ENCODE data around the gene PLEKHA7. TPM values are rescaled to one million over a fixed set of nuclear protein-coding genes. Genes with fewer than 3 reads are reported as not detected.

The PLEKHA7 gene
- total RNA-seq, 2 experiments from 2014 or later: 2.3 to 3.4 TPM

DNA sequence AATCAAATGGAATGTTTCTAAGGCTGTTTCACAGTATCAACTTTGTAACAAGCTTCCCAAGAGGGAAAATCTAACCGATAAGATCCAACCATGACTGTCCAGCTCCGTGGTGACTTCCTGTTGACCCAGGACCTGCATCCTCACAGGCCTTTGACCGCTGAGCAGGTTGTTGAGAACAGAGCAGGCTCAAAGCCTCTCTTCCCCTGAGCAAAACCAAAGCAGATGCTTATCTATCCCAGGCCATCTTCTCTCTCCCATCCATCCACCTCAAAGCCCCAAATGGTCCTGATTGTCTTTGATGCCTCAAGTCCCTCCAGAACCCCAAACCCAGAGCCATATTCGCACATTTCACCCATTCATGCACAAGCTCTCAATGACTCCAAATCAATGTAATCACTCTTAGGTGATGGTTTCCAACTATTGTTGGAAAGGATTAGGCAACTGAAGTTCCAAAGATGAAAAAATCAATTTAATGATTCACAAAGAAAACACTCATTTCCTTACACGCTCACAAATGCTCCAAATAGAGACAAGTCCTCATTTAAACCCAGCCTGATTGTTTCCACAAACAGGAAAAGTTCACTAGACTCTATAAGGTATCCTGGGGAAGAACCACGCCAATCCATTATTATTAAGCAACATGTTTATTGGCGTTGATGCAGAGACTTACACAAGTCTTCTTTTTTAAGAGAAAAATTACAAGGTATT is 227.0 kb downstream of the PLEKHA7 start:
- Mint-ChIP-seq H3K27ac (no peak overlapping the region), H3K27me3 (no peaks in the 10 kb centered on the region), H3K36me3 (ENCODE audit: low read depth) (no peaks in the 10 kb centered on the region), H3K4me3 (no peak overlapping the region), H3K4me1 (peaks cover 8% of the 10 kb centered on the region), H3K9me3 (no peaks in the 10 kb centered on the region)
- CTCF ChIA-PET: interaction anchor here (1.0 to 1.9 kb wide), 6 partner anchors 10 to 276 kb away, joined by 3 to 10 read pairs (median 6); no protein-coding TSS in a partner anchor
- DNase-seq: no peak
- POLR2A ChIA-PET: no interaction called here

DNA sequence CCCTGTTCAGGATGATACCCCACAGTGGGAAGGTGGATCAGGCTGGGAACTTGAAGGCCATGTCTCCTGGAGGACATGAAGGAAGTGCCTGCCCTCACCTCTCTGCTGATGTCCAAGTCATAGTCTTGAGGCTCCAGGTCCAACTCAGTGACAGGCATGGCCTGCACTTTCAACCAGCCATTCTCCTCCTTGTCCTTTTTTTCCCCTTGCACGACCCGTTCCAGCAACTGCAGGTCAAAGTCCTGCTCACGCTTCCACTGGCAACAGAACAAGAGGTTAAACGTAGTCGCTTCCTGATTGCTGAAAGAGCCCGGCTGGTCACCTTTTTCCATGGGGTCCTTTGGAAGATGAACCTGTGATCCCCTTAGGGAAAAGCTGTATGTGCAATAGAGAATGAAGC is 228.1 kb downstream of the PLEKHA7 start:
- no peak for DNase-seq

GRCh38 chr11:16785520-16786128 is 228.6 kb downstream of the PLEKHA7 start:
- CTCF ChIA-PET: interaction anchor here (0.7 to 2.0 kb wide), 15 partner anchors 11 to 337 kb away, joined by 3 to 10 read pairs (median 4); no protein-coding TSS in a partner anchor
- no peaks in the 10 kb centered on the region for H3K4me1 Mint-ChIP-seq
- H3K4me3 Mint-ChIP-seq: no peak overlapping the region
- DNase-seq: peak; percentile 64
- H3K9me3 Mint-ChIP-seq: no peaks in the 10 kb centered on the region
- H3K36me3 Mint-ChIP-seq (ENCODE audit: low read depth): no peaks in the 10 kb centered on the region
- no peaks in the 10 kb centered on the region for H3K27me3 Mint-ChIP-seq
- POLR2A ChIA-PET: no interaction called here
- H3K27ac Mint-ChIP-seq: no peak overlapping the region

More for the DNA sequence above, 228.1 kb downstream of the PLEKHA7 start:
- ChIA-PET POLR2A (no interaction called here), CTCF (interaction anchor here (0.7 to 2.0 kb wide), 16 partner anchors 11 to 337 kb away, joined by 3 to 10 read pairs (median 4); no protein-coding TSS in a partner anchor)
- H3K4me1 Mint-ChIP-seq: no peaks in the 10 kb centered on the region
- H3K27ac Mint-ChIP-seq: no peak overlapping the region
- H3K4me3 Mint-ChIP-seq: no peak overlapping the region
- no peaks in the 10 kb centered on the region for H3K9me3 Mint-ChIP-seq
- no peaks in the 10 kb centered on the region for H3K27me3 Mint-ChIP-seq
- H3K36me3 Mint-ChIP-seq (ENCODE audit: low read depth): no peaks in the 10 kb centered on the region

GRCh38 chr11:16784666-16785065 is 229.5 kb downstream of the PLEKHA7 start:
- ChIA-PET POLR2A (no interaction called here), CTCF (interaction anchor here (0.8 to 2.0 kb wide), 10 partner anchors 8 to 283 kb away, joined by 3 to 9 read pairs (median 3); no protein-coding TSS in a partner anchor)
- Mint-ChIP-seq H3K27me3 (no peaks in the 10 kb centered on the region), H3K27ac (no peak overlapping the region), H3K4me1 (peaks cover under 1% of the 10 kb centered on the region), H3K9me3 (no peaks in the 10 kb centered on the region), H3K36me3 (ENCODE audit: low read depth) (no peaks in the 10 kb centered on the region), H3K4me3 (no peak overlapping the region)
- DNase-seq: no peak

DNA sequence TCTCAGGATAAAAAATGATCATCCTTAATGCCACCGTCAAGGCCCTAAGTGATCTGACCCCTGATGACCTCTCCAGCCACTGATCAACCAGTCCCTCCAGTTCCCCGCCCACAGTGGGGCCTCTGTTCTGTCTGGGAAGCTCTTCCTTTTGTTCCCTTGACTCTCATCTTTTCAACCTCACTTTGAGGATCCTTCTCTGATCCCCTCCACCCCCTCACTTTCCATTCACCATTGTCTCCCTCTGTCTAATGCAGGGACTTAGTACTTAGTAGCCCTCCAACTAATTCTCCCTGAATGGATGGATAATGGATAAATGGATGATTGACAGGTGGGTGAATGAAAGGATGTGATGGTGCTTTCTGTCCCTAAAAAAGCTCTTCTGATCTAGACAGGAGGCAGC is 230.1 kb downstream of the PLEKHA7 start:
- Mint-ChIP-seq H3K27me3 (no peaks in the 10 kb centered on the region), H3K9me3 (no peaks in the 10 kb centered on the region), H3K4me1 (peaks cover 2% of the 10 kb centered on the region), H3K36me3 (ENCODE audit: low read depth) (no peaks in the 10 kb centered on the region), H3K27ac (no peak overlapping the region), H3K4me3 (no peak overlapping the region)
- no peak for DNase-seq
- CTCF ChIA-PET: interaction anchor here (0.7 to 2.0 kb wide), 7 partner anchors 8 to 284 kb away, joined by 3 to 9 read pairs (median 3); no protein-coding TSS in a partner anchor
- POLR2A ChIA-PET: no interaction called here

- H3K27ac Mint-ChIP-seq: no peak overlapping the region
These were observed 230.9 kb downstream of the PLEKHA7 start for GRCh38 chr11:16783321-16783801.

GRCh38 chr11:16781936-16782919 is 232.0 kb downstream of the PLEKHA7 start:
- no peak for DNase-seq
- H3K27me3 Mint-ChIP-seq: no peaks in the 10 kb centered on the region
- H3K4me3 Mint-ChIP-seq: no peak overlapping the region
- no peaks in the 10 kb centered on the region for H3K36me3 Mint-ChIP-seq (ENCODE audit: low read depth)
- CTCF ChIA-PET: no interaction called here
- POLR2A ChIA-PET: no interaction called here
- peaks cover 2% of the 10 kb centered on the region for H3K4me1 Mint-ChIP-seq
- H3K27ac Mint-ChIP-seq: no peak overlapping the region
- no peaks in the 10 kb centered on the region for H3K9me3 Mint-ChIP-seq

More at GRCh38 chr11:16783321-16783801, 230.9 kb downstream of the PLEKHA7 start:
- Mint-ChIP-seq H3K4me1 (peaks cover 2% of the 10 kb centered on the region), H3K36me3 (ENCODE audit: low read depth) (no peaks in the 10 kb centered on the region), H3K4me3 (no peak overlapping the region), H3K9me3 (no peaks in the 10 kb centered on the region), H3K27me3 (no peaks in the 10 kb centered on the region)
- CTCF ChIA-PET: interaction anchor here (0.7 to 1.9 kb wide), 5 partner anchors 9 to 48 kb away, joined by 3 to 6 read pairs (median 3); no protein-coding TSS in a partner anchor
- DNase-seq: no peak
- POLR2A ChIA-PET: no interaction called here

- ChIA-PET POLR2A (no interaction called here), CTCF (no interaction called here)
- no peaks in the 10 kb centered on the region for H3K36me3 Mint-ChIP-seq (ENCODE audit: low read depth)
These were observed 233.3 kb downstream of the PLEKHA7 start for GRCh38 chr11:16780698-16781550.

GRCh38 chr11:16780146-16780545 is 234.1 kb downstream of the PLEKHA7 start:
- DNase-seq: no peak
- POLR2A ChIA-PET: no interaction called here
- no peaks in the 10 kb centered on the region for H3K27me3 Mint-ChIP-seq
- CTCF ChIA-PET: interaction anchor here (0.9 kb wide), 1 partner anchor 8 kb away, joined by 7 read pairs; no protein-coding TSS in a partner anchor
- peaks cover 2% of the 10 kb centered on the region for H3K4me1 Mint-ChIP-seq
- H3K4me3 Mint-ChIP-seq: no peak overlapping the region
- no peaks in the 10 kb centered on the region for H3K36me3 Mint-ChIP-seq (ENCODE audit: low read depth)
- H3K9me3 Mint-ChIP-seq: no peaks in the 10 kb centered on the region
- H3K27ac Mint-ChIP-seq: no peak overlapping the region

More at GRCh38 chr11:16780698-16781550, 233.3 kb downstream of the PLEKHA7 start:
- H3K4me1 Mint-ChIP-seq: peaks cover 2% of the 10 kb centered on the region
- no peak overlapping the region for H3K27ac Mint-ChIP-seq
- no peaks in the 10 kb centered on the region for H3K27me3 Mint-ChIP-seq
- no peak overlapping the region for H3K4me3 Mint-ChIP-seq
- H3K9me3 Mint-ChIP-seq: no peaks in the 10 kb centered on the region
- DNase-seq: no peak

- Mint-ChIP-seq H3K27ac (no peak overlapping the region), H3K36me3 (ENCODE audit: low read depth) (no peaks in the 10 kb centered on the region), H3K27me3 (peaks cover 2% of the 10 kb centered on the region), H3K4me1 (peaks cover 2% of the 10 kb centered on the region), H3K4me3 (no peak overlapping the region), H3K9me3 (no peaks in the 10 kb centered on the region)
- DNase-seq: no peak
- POLR2A ChIA-PET: no interaction called here
- CTCF ChIA-PET: interaction anchor here (0.9 kb wide), 1 partner anchor 9 kb away, joined by 7 read pairs; no protein-coding TSS in a partner anchor
These were observed 234.8 kb downstream of the PLEKHA7 start for GRCh38 chr11:16779436-16779835.

- no peaks in the 10 kb centered on the region for H3K9me3 Mint-ChIP-seq
- no peak overlapping the region for H3K27ac Mint-ChIP-seq
- no peak for DNase-seq
- H3K27me3 Mint-ChIP-seq: peaks cover 2% of the 10 kb centered on the region
- CTCF ChIA-PET: interaction anchor here (1.0 kb wide), 1 partner anchor 10 kb away, joined by 3 read pairs; no protein-coding TSS in a partner anchor
- H3K36me3 Mint-ChIP-seq (ENCODE audit: low read depth): no peaks in the 10 kb centered on the region
- peaks cover 2% of the 10 kb centered on the region for H3K4me1 Mint-ChIP-seq
- no peak overlapping the region for H3K4me3 Mint-ChIP-seq
- POLR2A ChIA-PET: no interaction called here
These were observed 235.3 kb downstream of the PLEKHA7 start for GRCh38 chr11:16778876-16779275.

DNA sequence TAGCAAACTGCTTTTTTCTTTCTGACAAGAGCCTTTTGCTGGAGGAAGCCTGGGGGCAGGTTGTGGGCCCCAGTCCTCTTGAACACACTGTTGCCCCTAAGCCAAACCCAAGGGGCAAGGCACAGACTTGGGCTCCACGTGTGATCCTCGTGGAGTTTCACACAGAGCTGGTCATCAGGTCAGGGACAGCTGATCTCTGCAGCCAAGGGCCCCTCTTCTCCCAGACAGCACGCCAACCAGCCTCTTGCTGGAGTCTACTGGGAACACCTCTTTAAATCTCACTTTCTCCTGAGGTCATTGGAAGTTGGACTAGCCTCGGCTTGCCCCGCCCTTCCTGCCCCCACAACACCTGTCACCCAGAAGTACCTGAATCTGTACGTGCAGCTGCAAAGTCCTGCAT is 235.9 kb downstream of the PLEKHA7 start:
- no peak for DNase-seq
- peaks cover 2% of the 10 kb centered on the region for H3K4me1 Mint-ChIP-seq
- H3K36me3 Mint-ChIP-seq (ENCODE audit: low read depth): no peaks in the 10 kb centered on the region
- H3K27me3 Mint-ChIP-seq: peaks cover 3% of the 10 kb centered on the region
- no peak overlapping the region for H3K27ac Mint-ChIP-seq
- H3K4me3 Mint-ChIP-seq: no peak overlapping the region
- no peaks in the 10 kb centered on the region for H3K9me3 Mint-ChIP-seq
- CTCF ChIA-PET: interaction anchor here (1.0 kb wide), 1 partner anchor 11 kb away, joined by 3 read pairs; no protein-coding TSS in a partner anchor
- POLR2A ChIA-PET: no interaction called here
